Smooth muscle cell (in vitro differentiated cells): ENCODE measurements around the gene ADAP1. TPM values are rescaled to one million over a fixed set of nuclear protein-coding genes. Genes with fewer than 3 reads are reported as not detected.

Experiments
- DNase-seq: peaks from one replicate; lab custom pipeline; 2025; ENCODE audit not compliant: unreplicated experiment; lab: John Stamatoyannopoulos, UW
- H2AFZ ChIP-seq: fragments of 200-600 bp; sonication (generic); 2 replicates; pipeline ENCODE4 v1.6.0; 2016; ENCODE audit warnings: antibody characterized with exemption, low read depth, mild to moderate bottlenecking
- H3F3A ChIP-seq: fragments of 200-600 bp; sonication (generic); 2 replicates; pipeline ENCODE4 v1.6.0; 2017; ENCODE audit warnings: antibody characterized with exemption, low read depth
- H3K27ac ChIP-seq: fragments of 200-600 bp; sonication (generic); 2 replicates; pipeline ENCODE4 v1.5.1; 2016; ENCODE audit warnings: low read depth, mild to moderate bottlenecking
- H3K27me3 ChIP-seq: fragments of 200-600 bp; sonication (generic); 2 replicates; pipeline ENCODE4 v1.6.1; 2016; ENCODE audit warnings: low read depth, mild to moderate bottlenecking
- H3K36me3 ChIP-seq: fragments of 200-600 bp; sonication (generic); 2 replicates; pipeline ENCODE4 v1.5.1; 2016; ENCODE audit warnings: low read depth
- H3K4me1 ChIP-seq: fragments of 200-600 bp; sonication (generic); 2 replicates; pipeline ENCODE4 v1.5.1; 2016; ENCODE audit warnings: low read depth
- H3K4me2 ChIP-seq: fragments of 200-600 bp; sonication (generic); 2 replicates; pipeline ENCODE4 v1.6.0; 2016; ENCODE audit warnings: mild to moderate bottlenecking
- H3K4me3 ChIP-seq: fragments of 200-600 bp; sonication (generic); 2 replicates; pipeline ENCODE4 v1.5.1; 2016; ENCODE audit warnings: mild to moderate bottlenecking
- H3K79me2 ChIP-seq: fragments of 200-600 bp; sonication (generic); 2 replicates; pipeline ENCODE4 v1.6.0; 2016; ENCODE audit warnings: low read depth, mild to moderate bottlenecking
- H3K9ac ChIP-seq: fragments of 200-600 bp; sonication (generic); 2 replicates; pipeline ENCODE4 v1.6.0; 2016; ENCODE audit warnings: low read depth
- H3K9me3 ChIP-seq: fragments of 200-600 bp; sonication (generic); replicated peaks from 2 replicates; pipeline ENCODE4 v1.5.1; 2016; ENCODE audit warnings: low read depth
- H4K20me1 ChIP-seq: fragments of 200-600 bp; sonication (generic); 2 replicates; pipeline ENCODE4 v1.6.0; 2016; ENCODE audit warnings: low read depth
- WGBS: methylation state at CpG from one replicate; pipeline ENCODE4 v1.1.7; 2016; ENCODE audit warnings: low lambda C conversion rate; 5-methylcytosine and 5-hydroxymethylcytosine counted together
- polyA plus RNA-seq: library from polyadenylated mRNA; unstranded; fragments of >200 nt; fragmentation: Nextera tagmentation; extraction: Ambion mirVana; gene quantifications from 2 replicates; pipeline ENCODE4 v1.2.1, GENCODE V29; 2016
- total RNA-seq: library from RNA; depleted of rRNA; stranded (reverse); fragments of >200 nt; gene quantifications from 2 replicates; pipeline ENCODE4 v1.2.3, GENCODE V29; 2014
- TF ChIP-seq, protein P1 (sequence below): fragments of 200-600 bp; sonication (generic); IDR thresholded peaks from 2 replicates; pipeline ENCODE4 v1.5.1; 2017; ENCODE audit warnings: borderline replicate concordance, mild to moderate bottlenecking, antibody characterized with exemption; ENCODE audit not compliant: insufficient read depth, poor library complexity, severe bottlenecking

The ADAP1 gene
- total and polyA plus RNA-seq, 2 experiments from 2014 or later = 1.3 to 2.0 TPM

DNA sequence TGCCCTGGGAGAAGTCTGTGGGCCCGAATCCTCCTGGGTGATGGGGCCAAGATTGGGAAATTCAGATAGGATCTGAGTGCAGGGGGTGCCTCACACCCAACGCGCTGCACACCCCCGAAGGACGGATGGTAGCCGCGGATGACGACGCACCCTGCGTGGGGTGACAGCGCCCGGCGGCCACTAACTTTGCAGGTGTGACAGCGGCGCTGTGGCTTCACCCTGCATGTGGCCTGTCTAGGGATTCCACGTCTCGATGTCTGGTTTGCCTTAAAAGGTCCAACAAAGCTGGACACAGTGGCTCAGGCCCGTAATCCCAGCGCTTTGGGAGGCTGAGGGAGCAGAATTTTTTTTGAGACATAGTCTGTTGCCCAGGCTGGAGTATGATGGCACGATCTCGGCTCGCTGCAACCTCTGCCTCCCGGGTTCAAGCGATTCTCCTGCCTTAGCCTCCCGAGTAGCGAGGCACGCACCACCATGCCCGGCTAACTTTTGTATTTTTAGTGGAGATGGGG, 18.6 kb downstream of the ADAP1 start:
- no peaks in the 10 kb centered on the region for H3F3A ChIP-seq
- WGBS = 94% methylated on average over 28 of the region's 28 CpGs
- TF ChIP-seq, protein P1, sequence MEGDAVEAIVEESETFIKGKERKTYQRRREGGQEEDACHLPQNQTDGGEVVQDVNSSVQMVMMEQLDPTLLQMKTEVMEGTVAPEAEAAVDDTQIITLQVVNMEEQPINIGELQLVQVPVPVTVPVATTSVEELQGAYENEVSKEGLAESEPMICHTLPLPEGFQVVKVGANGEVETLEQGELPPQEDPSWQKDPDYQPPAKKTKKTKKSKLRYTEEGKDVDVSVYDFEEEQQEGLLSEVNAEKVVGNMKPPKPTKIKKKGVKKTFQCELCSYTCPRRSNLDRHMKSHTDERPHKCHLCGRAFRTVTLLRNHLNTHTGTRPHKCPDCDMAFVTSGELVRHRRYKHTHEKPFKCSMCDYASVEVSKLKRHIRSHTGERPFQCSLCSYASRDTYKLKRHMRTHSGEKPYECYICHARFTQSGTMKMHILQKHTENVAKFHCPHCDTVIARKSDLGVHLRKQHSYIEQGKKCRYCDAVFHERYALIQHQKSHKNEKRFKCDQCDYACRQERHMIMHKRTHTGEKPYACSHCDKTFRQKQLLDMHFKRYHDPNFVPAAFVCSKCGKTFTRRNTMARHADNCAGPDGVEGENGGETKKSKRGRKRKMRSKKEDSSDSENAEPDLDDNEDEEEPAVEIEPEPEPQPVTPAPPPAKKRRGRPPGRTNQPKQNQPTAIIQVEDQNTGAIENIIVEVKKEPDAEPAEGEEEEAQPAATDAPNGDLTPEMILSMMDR = no peak
- H3K9me3 ChIP-seq = no peaks in the 10 kb centered on the region
- no peak overlapping the region for H3K27ac ChIP-seq
- no peaks in the 10 kb centered on the region for H3K36me3 ChIP-seq
- H4K20me1 ChIP-seq = no peaks in the 10 kb centered on the region
- H3K27me3 ChIP-seq = peaks cover 1% of the 10 kb centered on the region
- H3K9ac ChIP-seq = no peak overlapping the region
- H3K4me2 ChIP-seq = no peak overlapping the region
- no peaks in the 10 kb centered on the region for H3K4me1 ChIP-seq
- DNase-seq = no peak
- H2AFZ ChIP-seq = no peak overlapping the region
- H3K4me3 ChIP-seq = no peak overlapping the region
- no peaks in the 10 kb centered on the region for H3K79me2 ChIP-seq

DNA sequence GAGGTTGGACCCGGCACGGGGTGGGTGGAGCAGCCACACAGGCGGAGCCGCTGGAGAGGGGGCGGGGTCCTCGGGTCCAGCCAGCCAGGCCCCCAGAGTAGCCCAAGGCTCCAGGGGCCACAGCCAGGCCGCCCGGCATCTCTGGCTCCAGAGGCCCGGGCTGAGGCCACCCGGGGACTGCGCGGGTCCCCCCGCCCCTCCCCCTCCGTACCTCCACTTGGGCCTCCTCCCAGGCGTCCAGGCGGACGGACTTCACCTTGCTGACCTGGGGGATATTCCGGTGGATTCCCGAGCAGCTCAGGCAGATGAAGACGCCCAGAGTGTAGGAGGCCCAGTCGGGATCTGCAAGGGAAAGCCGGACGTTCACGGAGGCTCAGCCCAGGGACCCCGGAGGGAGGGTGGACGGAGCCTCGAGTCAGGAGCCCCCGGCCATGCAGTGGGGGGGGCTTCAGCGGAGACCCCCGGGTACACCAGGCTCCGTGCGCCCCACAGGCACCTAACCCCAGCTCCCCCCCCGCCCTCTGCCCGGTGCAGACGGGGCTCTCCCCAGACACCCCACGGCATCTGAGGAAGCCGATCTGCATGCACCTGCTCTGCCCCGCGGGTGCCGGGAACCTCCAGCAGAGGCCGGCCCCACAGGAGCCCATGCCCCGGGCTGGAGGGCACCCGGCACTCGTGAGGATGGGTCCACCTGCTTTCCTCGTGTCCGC, 19.2 kb downstream of the ADAP1 start:
- Histone ChIP-seq H3K36me3 (no peaks in the 10 kb centered on the region), H3K4me1 (no peaks in the 10 kb centered on the region), H3K9ac (no peak overlapping the region), H3K27ac (no peak overlapping the region), H2AFZ (no peak overlapping the region), H3K79me2 (no peaks in the 10 kb centered on the region), H4K20me1 (no peaks in the 10 kb centered on the region), H3F3A (no peaks in the 10 kb centered on the region), H3K4me2 (no peak overlapping the region), H3K4me3 (no peak overlapping the region), H3K9me3 (no peaks in the 10 kb centered on the region), H3K27me3 (no peaks in the 10 kb centered on the region)
- WGBS = 94% methylated on average over 21 of the region's 46 CpGs
- DNase-seq = no peak
- TF ChIP-seq, protein P1 = no peak

DNA sequence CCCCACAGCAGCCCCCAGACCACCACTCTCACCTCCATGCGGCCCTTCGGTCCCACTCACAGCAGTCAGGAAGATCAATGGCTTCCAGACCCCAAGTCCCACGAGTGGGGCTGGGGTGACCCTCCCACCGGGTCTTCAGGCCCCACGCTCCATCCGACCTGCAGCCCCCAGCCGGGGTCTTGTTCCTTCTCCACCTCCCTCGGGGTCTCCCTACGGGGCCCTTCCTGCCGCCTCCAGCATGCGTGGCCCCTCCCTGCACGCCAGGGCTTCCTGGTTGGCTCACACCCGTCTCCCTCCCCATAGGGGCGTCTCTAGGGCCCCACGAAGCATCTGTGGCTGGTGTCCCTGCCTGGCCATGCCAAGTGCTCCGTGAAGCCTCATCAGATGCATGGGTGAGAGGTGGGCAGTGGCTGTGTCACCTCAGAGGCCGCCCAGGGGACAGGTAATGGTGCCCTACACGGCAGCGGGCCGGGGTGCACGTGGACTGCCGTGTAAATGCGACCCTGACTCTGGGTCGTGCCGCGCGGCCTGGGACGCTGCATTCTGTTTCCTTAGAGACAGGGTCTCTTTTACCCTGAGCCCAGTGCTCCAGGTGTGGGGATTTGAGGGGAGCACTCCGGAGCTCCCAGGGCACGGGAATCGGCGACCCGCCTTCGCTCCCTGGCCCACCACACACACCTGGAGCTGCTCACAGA, 19.9 kb downstream of the ADAP1 start:
- no peaks in the 10 kb centered on the region for H3K9me3 ChIP-seq
- no peaks in the 10 kb centered on the region for H4K20me1 ChIP-seq
- no peak overlapping the region for H3K27ac ChIP-seq
- DNase-seq = no peak
- H3K9ac ChIP-seq = no peak overlapping the region
- H3K4me1 ChIP-seq = no peaks in the 10 kb centered on the region
- H3F3A ChIP-seq = no peaks in the 10 kb centered on the region
- H2AFZ ChIP-seq = no peak overlapping the region
- TF ChIP-seq, protein P1 = no peak
- no peak overlapping the region for H3K4me2 ChIP-seq
- WGBS = 91% methylated on average over 32 of the region's 34 CpGs
- H3K36me3 ChIP-seq = no peaks in the 10 kb centered on the region
- no peaks in the 10 kb centered on the region for H3K27me3 ChIP-seq
- H3K79me2 ChIP-seq = no peaks in the 10 kb centered on the region
- H3K4me3 ChIP-seq = no peak overlapping the region
